ENCODE data around the gene SLC51B.
"Not testable (repeated sequence)": the region's sequence is repeated elsewhere in the genome, so short reads cannot be mapped to it uniquely, and the experiment has no call there.

Gene SLC51B

GRCh38 chr15:65085990-65086679 lies 40.9 kb downstream of the SLC51B start:
- DNase-seq, result no peak

- DNase-seq, result no peak
Observed at GRCh38 chr15:65086680-65087111, 41.5 kb downstream of the SLC51B start.

GRCh38 chr15:65087411-65087810 lies 42.2 kb downstream of the SLC51B start:
- DNase-seq, result no peak

- DNase-seq, result no peak
Observed at GRCh38 chr15:65087873-65088642, 42.9 kb downstream of the SLC51B start.

- no peak for DNase-seq
Observed at GRCh38 chr15:65088643-65089021, 43.4 kb downstream of the SLC51B start.

GRCh38 chr15:65089206-65089824 lies 44.1 kb downstream of the SLC51B start:
- DNase-seq, result no peak

GRCh38 chr15:65091946-65092770 lies 47.0 kb downstream of the SLC51B start:
- DNase-seq, result no peak

- DNase-seq, result no peak
Observed at GRCh38 chr15:65092911-65093792, 48.0 kb downstream of the SLC51B start.

GRCh38 chr15:65093793-65094170 lies 48.6 kb downstream of the SLC51B start:
- DNase-seq, result not testable (repeated sequence)

GRCh38 chr15:65094294-65094995 lies 49.3 kb downstream of the SLC51B start:
- no peak for DNase-seq

- DNase-seq, result no peak
Observed at GRCh38 chr15:65095011-65095746, 50.0 kb downstream of the SLC51B start.

GRCh38 chr15:65095747-65096104 lies 50.5 kb downstream of the SLC51B start:
- no peak for DNase-seq

- no peak for DNase-seq
Observed at GRCh38 chr15:65096481-65097385, 51.5 kb downstream of the SLC51B start.

GRCh38 chr15:65097651-65098263 lies 52.6 kb downstream of the SLC51B start:
- DNase-seq, result no peak

- DNase-seq, result no peak
Observed at GRCh38 chr15:65099336-65099735, 54.1 kb downstream of the SLC51B start.

- not testable (repeated sequence) for DNase-seq
Observed at GRCh38 chr15:65099801-65100200, 54.6 kb downstream of the SLC51B start.

GRCh38 chr15:65100442-65100841 lies 55.3 kb downstream of the SLC51B start:
- DNase-seq, result no peak

GRCh38 chr15:65101411-65101890 lies 56.3 kb downstream of the SLC51B start:
- no peak for DNase-seq
